ENCODE results near the gene ARID1A. TPM values are rescaled to one million over a fixed set of nuclear protein-coding genes. Genes with fewer than 3 reads are reported as not detected.

ARID1A gene
- total and polyA plus RNA-seq, 2 donors (not counting 3 experiments of a cell fraction or from before 2014, with no cell fraction given), result 36.9 to 77.2 TPM

- Histone ChIP-seq H3K4me3 (replicated peaks in 1 of 3; ENCODE audit: insufficient read depth in 1 of 3, low read depth in 1 of 3, low read length in 3 of 3) (no peak overlapping the region), H3K9me1 (replicated peaks; ENCODE audit: control insufficient read depth, extremely low read depth, insufficient read depth, low read length) (no peaks in the 10 kb centered on the region), H3K27me3 (ENCODE audit: control insufficient read depth in 2 of 2, insufficient read depth in 2 of 2, low read length in 2 of 2) (no peaks in the 10 kb centered on the region), H3K4me1 (ENCODE audit: control insufficient read depth, extremely low read depth, insufficient read depth, low read length) (no peaks in the 10 kb centered on the region), H3K36me3 (ENCODE audit: control insufficient read depth in 2 of 2, extremely low read depth in 1 of 2, insufficient read depth in 2 of 2, low read length in 2 of 2) (peaks cover 8 to 10% of the 10 kb centered on the region in 2 experiments), H3K9ac (replicated peaks; ENCODE audit: extremely low read depth, insufficient read depth, low read length) (no peak overlapping the region), H3K4me2 (ENCODE audit: insufficient read depth, low read length) (no peak overlapping the region), H3K79me2 (ENCODE audit: control insufficient read depth, insufficient read depth, low read length) (peaks cover 94% of the 10 kb centered on the region), H3K9me3 (replicated peaks; ENCODE audit: control insufficient read depth, insufficient read depth, low read length) (no peaks in the 10 kb centered on the region), H3K27ac (ENCODE audit: insufficient read depth, low read depth, low read length) (no peak overlapping the region), H2AFZ (ENCODE audit: low read depth, low read length) (no peak overlapping the region), H4K20me1 (replicated peaks; ENCODE audit: control insufficient read depth, extremely low read depth, insufficient read depth, low read length) (peaks cover 6% of the 10 kb centered on the region)
- intact Hi-C loops (cut with micrococcal nuclease), result no loop called here
- TF ChIP-seq POLR2AphosphoS5 (IDR thresholded peaks at IDR 0.05; ENCODE audit: insufficient read depth, low read depth, low read length) (no peak), MAX (IDR thresholded peaks at IDR 0.05; ENCODE audit: insufficient read depth, insufficient read length) (no peak), POLR2A (IDR thresholded peaks at IDR 0.05; ENCODE audit: low read depth, low read length) (no peak), GATA2 (IDR thresholded peaks at IDR 0.05; ENCODE audit: insufficient read depth, insufficient read length, low read depth, low read length) (no peak), FOS (IDR thresholded peaks at IDR 0.05; ENCODE audit: borderline replicate concordance, insufficient read depth, low read length) (no peak), EZH2 (IDR thresholded peaks at IDR 0.05; ENCODE audit: borderline replicate concordance, low read depth, low read length, severe bottlenecking) (no peak)
- FAIRE-seq, result no peak
- no TSS peak for BruUV-seq (replicated peaks)
- CTCF ChIA-PET, result interaction anchor here (1.8 kb wide), 1 partner anchor 8 kb away, joined by 7 read pairs; no protein-coding TSS in a partner anchor
- POLR2A ChIA-PET, result no interaction called here
- dilution Hi-C loops (cut with MboI; ENCODE audit: extremely low pct_ligation_motif_present, low sequenced_read_pairs), result no loop called here
- no peak for DNase-seq (ENCODE audit: low read depth, low spot score)
Measured at GRCh38 chr1:26711777-26712176, 16.0 kb downstream of the ARID1A start.

GRCh38 chr1:26717017-26717491, 21.2 kb downstream of the ARID1A start:
- peak; percentile 4 for FAIRE-seq
- Histone ChIP-seq H3K9ac (replicated peaks; ENCODE audit: extremely low read depth, insufficient read depth, low read length) (no peak overlapping the region), H3K9me3 (replicated peaks; ENCODE audit: control insufficient read depth, insufficient read depth, low read length) (no peaks in the 10 kb centered on the region), H3K36me3 (ENCODE audit: control insufficient read depth in 2 of 2, extremely low read depth in 1 of 2, insufficient read depth in 2 of 2, low read length in 2 of 2) (peaks cover 0 to 2% of the 10 kb centered on the region in 2 experiments), H3K27me3 (ENCODE audit: control insufficient read depth in 2 of 2, insufficient read depth in 2 of 2, low read length in 2 of 2) (no peaks in the 10 kb centered on the region), H3K4me2 (ENCODE audit: insufficient read depth, low read length) (no peak overlapping the region), H3K27ac (ENCODE audit: insufficient read depth, low read depth, low read length) (no peak overlapping the region), H3K4me1 (ENCODE audit: control insufficient read depth, extremely low read depth, insufficient read depth, low read length) (no peaks in the 10 kb centered on the region), H3K9me1 (replicated peaks; ENCODE audit: control insufficient read depth, extremely low read depth, insufficient read depth, low read length) (no peaks in the 10 kb centered on the region), H3K79me2 (ENCODE audit: control insufficient read depth, insufficient read depth, low read length) (peaks cover 92% of the 10 kb centered on the region), H2AFZ (ENCODE audit: low read depth, low read length) (no peak overlapping the region), H3K4me3 (replicated peaks in 1 of 3; ENCODE audit: insufficient read depth in 1 of 3, low read depth in 1 of 3, low read length in 3 of 3) (no peak overlapping the region), H4K20me1 (replicated peaks; ENCODE audit: control insufficient read depth, extremely low read depth, insufficient read depth, low read length) (no peaks in the 10 kb centered on the region)
- dilution Hi-C loops (cut with MboI; ENCODE audit: extremely low pct_ligation_motif_present, low sequenced_read_pairs) (no loop called here), intact Hi-C loops (cut with micrococcal nuclease) (no loop called here)
- DNase-seq (ENCODE audit: low read depth, low spot score), result no peak
- TF ChIP-seq POLR2A (IDR thresholded peaks at IDR 0.05; ENCODE audit: low read depth, low read length), result no peak
- TF ChIP-seq CTCF (IDR thresholded peaks at IDR 0.05; ENCODE audit: extremely low read depth in 1 of 2, insufficient read depth in 1 of 2, low read depth in 1 of 2, low read length in 2 of 2), result no peak
- TF ChIP-seq MAX (IDR thresholded peaks at IDR 0.05; ENCODE audit: insufficient read depth, insufficient read length), result no peak
- no peak for TF ChIP-seq MYC (IDR thresholded peaks at IDR 0.05; ENCODE audit: low read depth, low read length)
- TF ChIP-seq GATA2 (IDR thresholded peaks at IDR 0.05; ENCODE audit: insufficient read depth, insufficient read length, low read depth, low read length), result no peak
- no peak for TF ChIP-seq POLR2AphosphoS5 (IDR thresholded peaks at IDR 0.05; ENCODE audit: insufficient read depth, low read depth, low read length)
- no peak for TF ChIP-seq JUN (IDR thresholded peaks at IDR 0.05; ENCODE audit: borderline replicate concordance, insufficient read depth, insufficient read length, low read depth)
- TF ChIP-seq EZH2 (IDR thresholded peaks at IDR 0.05; ENCODE audit: borderline replicate concordance, low read depth, low read length, severe bottlenecking), result no peak
- TF ChIP-seq FOS (IDR thresholded peaks at IDR 0.05; ENCODE audit: borderline replicate concordance, insufficient read depth, low read length), result no peak
- ChIA-PET POLR2A (no interaction called here), CTCF (interaction anchor here (0.7 to 1.6 kb wide), 6 partner anchors 14 to 115 kb away, joined by 3 to 5 read pairs (median 4); no protein-coding TSS in a partner anchor)
- no TSS peak for BruUV-seq (replicated peaks)
